Fibroblast of skin of back (primary cell): ENCODE measurements around the gene FGF2.
A peak's percentile ranks its signal among the peaks of the same experiment; 100 is the strongest.
"Not testable (repeated sequence)": the region's sequence is repeated elsewhere in the genome, so short reads cannot be mapped to it uniquely, and the experiment has no call there.

Experiments used
- DNase-seq: peaks from one replicate; pipeline ENCODE4 v3.0.0-alpha.2; 2013

FGF2 gene

DNA sequence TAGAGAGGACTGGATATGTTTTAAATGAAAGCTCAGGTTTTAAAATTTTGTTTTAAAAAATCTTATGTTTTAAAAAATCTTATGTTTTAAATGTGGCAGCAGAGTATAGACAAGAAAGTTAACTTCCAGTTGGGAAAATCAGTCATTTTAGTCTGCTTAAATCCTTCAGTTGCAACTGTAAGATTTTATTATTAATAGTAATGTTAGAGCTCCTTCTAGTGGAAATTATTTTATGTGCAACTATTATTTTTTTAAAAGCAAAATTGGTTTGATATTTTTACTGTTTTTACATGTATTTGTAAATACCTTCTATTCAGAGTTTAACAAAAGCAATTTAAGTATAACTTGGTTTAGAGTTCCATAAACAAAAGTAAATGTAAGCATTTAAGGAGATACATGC is 104.2 kb downstream of the FGF2 start:
- DNase-seq, result peak; percentile 16

DNA sequence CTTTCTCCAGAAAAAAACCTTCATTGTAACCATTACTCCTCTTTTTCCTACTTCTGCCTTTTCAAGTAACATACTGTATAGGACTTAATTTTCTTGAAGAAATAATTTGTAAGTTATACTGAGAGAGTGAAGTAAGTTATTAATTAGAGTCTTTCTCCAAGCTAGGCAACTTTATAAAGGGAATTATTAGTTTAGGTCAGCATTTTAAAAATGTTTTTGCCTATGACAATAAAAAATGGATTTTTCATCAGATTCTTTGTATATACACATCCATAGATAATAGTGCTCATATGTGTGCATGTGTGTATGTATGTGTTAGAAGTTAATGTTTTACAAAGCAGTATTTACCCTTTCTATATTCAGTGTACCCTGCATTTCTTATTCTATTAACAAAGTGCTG is 106.1 kb downstream of the FGF2 start:
- DNase-seq, result no peak

DNA sequence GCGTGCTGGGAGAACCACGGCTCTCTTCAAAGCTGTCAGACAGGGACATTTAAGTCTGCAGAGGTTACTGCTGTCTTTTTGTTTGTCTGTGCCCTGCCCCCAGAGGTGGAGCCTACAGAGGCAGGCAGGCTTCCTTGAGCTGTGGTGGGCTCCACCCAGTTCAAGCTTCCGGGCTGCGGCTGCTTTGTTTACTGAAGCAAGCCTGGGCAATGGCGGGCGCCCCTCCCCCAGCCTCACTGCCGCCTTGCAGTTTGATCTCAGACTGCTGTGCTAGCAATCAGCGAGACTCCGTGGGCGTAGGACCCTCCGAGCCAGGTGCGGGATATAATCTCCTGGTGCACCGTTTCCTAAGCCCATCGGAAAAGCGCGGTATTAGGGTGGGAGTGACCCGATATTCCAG is 118.5 kb downstream of the FGF2 start:
- DNase-seq, result not testable (repeated sequence)

DNA sequence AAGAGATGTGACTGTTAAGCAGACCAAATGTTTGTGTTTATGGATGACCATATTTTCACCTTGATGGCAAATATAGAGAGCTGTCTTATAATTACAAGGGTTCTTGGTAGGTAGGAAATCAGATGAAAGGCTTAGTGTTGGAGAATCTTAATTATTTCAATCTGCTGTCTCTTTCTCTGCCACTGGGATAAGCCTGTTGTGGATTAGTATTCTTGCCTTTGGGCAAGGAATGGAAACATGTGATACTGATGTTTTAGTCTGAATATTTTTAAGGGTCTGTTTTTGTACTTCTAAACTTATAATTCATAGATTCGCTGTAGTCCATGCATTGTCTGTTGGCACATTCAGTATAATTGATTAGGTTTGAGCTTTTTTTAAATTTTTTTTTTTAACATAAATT is 119.5 kb downstream of the FGF2 start:
- no peak for DNase-seq
